GM12878 (cell line): Measurements from ENCODE around the gene HTRA3. TPM values are rescaled to one million over a fixed set of nuclear protein-coding genes. Genes with fewer than 3 reads are reported as not detected.

ENCODE experiments used
- ATAC-seq: fragments of 200-7000 bp; cut with Tn5 transposase; 3 replicates; pipeline ENCODE4 v1.9.1; 2020; ENCODE audit warnings: mild to moderate bottlenecking, moderate library complexity
- BruUV-seq: library from RNA; stranded (reverse); fragments of 400-500 nt; replicated peaks from 2 replicates; lab custom pipeline; 2021; lab: Mats Ljungman, UMichigan
- CTCF ChIA-PET: fragments of 300-600 bp; sonication (Branson Sonifier 250); formaldehyde crosslinking; extraction: SDS; loops from one replicate; lab custom pipeline; 2021; ENCODE audit warnings: inconsistent platforms; lab: Yijun Ruan, JAX
- POLR2A ChIA-PET: fragments of 350-600 bp; formaldehyde crosslinking; extraction: SDS; loops from one replicate; lab custom pipeline; 2021; ENCODE audit warnings: inconsistent platforms; lab: Charles Lee
- RAD21 ChIA-PET: fragments of 300-600 bp; sonication (Branson Sonifier 250); formaldehyde crosslinking; loops from one replicate; lab custom pipeline; 2023; ENCODE audit warnings: antibody characterized with exemption; ENCODE audit not compliant: unreplicated experiment; lab: Charles Lee
- SMC1A ChIA-PET: fragments of 300-600 bp; sonication (Branson Sonifier 250); formaldehyde crosslinking; loops from one replicate; lab custom pipeline; 2023; ENCODE audit not compliant: unreplicated experiment, uncharacterized antibody; lab: Charles Lee
- DNase-seq: peaks from one replicate; pipeline ENCODE4 v3.0.0-alpha.2; 2011; ENCODE audit warnings: low read depth, low spot score
- FAIRE-seq: peaks from 3 replicates; lab custom pipeline; 2011; peaks lifted over from hg19 to GRCh38; lab: Jason Lieb, UNC
- H2AFZ ChIP-seq: 2 replicates; pipeline ENCODE4 v1.6.0; 2011; ENCODE audit warnings: low read depth, low read length, control low read depth; ENCODE audit not compliant: control insufficient read depth
- H3K27ac ChIP-seq: 2 replicates; pipeline ENCODE4 v1.5.1; 2011; ENCODE audit warnings: control low read depth; ENCODE audit not compliant: control insufficient read depth, insufficient read depth
- H3K27me3 ChIP-seq, 2 experiments: replicated peaks in 1 of 2; 2 replicates each; pipeline versions ENCODE4 v1.6.0 to v1.6.1; 2011; ENCODE audit warnings: low read length in 1 of 2; ENCODE audit not compliant: control insufficient read depth in 2 of 2, insufficient read depth in 2 of 2
- H3K36me3 ChIP-seq, 2 experiments: 2 replicates each; pipeline ENCODE4 v1.5.1; 2011; ENCODE audit warnings: low read length in 1 of 2; ENCODE audit not compliant: control insufficient read depth in 2 of 2, insufficient read depth in 2 of 2
- H3K4me1 ChIP-seq: 2 replicates; pipeline ENCODE4 v1.6.1; 2011; ENCODE audit warnings: mild to moderate bottlenecking, low read length, moderate library complexity, mixed read lengths; ENCODE audit not compliant: control insufficient read depth, insufficient read depth
- H3K4me2 ChIP-seq: 2 replicates; pipeline ENCODE4 v1.6.0; 2011; ENCODE audit warnings: control low read depth; ENCODE audit not compliant: control insufficient read depth, insufficient read depth
- H3K4me3 ChIP-seq: fragments of 200-600 bp; sonication (generic); 2 replicates; pipeline ENCODE4 v1.5.1; 2016
- H3K79me2 ChIP-seq: 2 replicates; pipeline ENCODE4 v1.6.0; 2011; ENCODE audit warnings: low read length; ENCODE audit not compliant: control insufficient read depth, insufficient read depth
- H3K9ac ChIP-seq: 2 replicates; pipeline ENCODE4 v1.8.0; 2011; ENCODE audit warnings: low read length, control low read depth, mixed read lengths; ENCODE audit not compliant: control insufficient read depth, insufficient read depth
- H3K9me3 ChIP-seq: replicated peaks from 3 replicates; pipeline ENCODE4 v1.5.1; 2011; ENCODE audit warnings: mild to moderate bottlenecking, low read length; ENCODE audit not compliant: control insufficient read depth, insufficient read depth
- H4K20me1 ChIP-seq: 2 replicates; pipeline ENCODE4 v1.6.0; 2011; ENCODE audit not compliant: control insufficient read depth, insufficient read depth
- CHD4 ChIP-seq: fragments of 200-600 bp; sonication (generic); IDR thresholded peaks from 2 replicates; pipeline ENCODE4 v1.6.1; 2016; ENCODE audit warnings: mild to moderate bottlenecking
- EZH2 ChIP-seq: IDR thresholded peaks from 2 replicates; pipeline ENCODE4 v1.6.1; 2012; ENCODE audit warnings: low read depth, mild to moderate bottlenecking, control low read depth, inconsistent platforms, low read length, borderline replicate concordance; ENCODE audit not compliant: control insufficient read depth
- IRF4 ChIP-seq: IDR thresholded peaks from 2 replicates; pipeline ENCODE4 v1.6.1; 2011; ENCODE audit warnings: low read depth, low read length
- JUND ChIP-seq: IDR thresholded peaks from 2 replicates; pipeline ENCODE4 v1.6.1; 2012; ENCODE audit warnings: low read depth, mild to moderate bottlenecking, low read length, improper control_type of control experiment, moderate library complexity
- PAX5 ChIP-seq: IDR thresholded peaks from 2 replicates; pipeline ENCODE4 v1.6.1; 2011; ENCODE audit warnings: low read depth, low read length, borderline replicate concordance
- SP1 ChIP-seq: IDR thresholded peaks from one replicate; pipeline ENCODE4 v1.6.1; 2011; ENCODE audit warnings: low read depth, low read length
- WGBS: methylation state at CpG from one replicate; pipeline ENCODE4 v1.1.6; 2016; ENCODE audit warnings: low lambda C conversion rate; ENCODE audit not compliant: insufficient replicate concordance, insufficient coverage; ENCODE audit errors: missing lambda C conversion rate; 5-methylcytosine and 5-hydroxymethylcytosine counted together
- in situ Hi-C: fragments of 300-500 bp; cut with MboI; formaldehyde crosslinking; loops from 9 replicates; pipeline ENCODE4 v1.14.3; 2018; ENCODE audit warnings: mixed read lengths
- intact Hi-C: fragments of 100-400 bp; cut with micrococcal nuclease; formaldehyde crosslinking; loops from one replicate; pipeline ENCODE4 v1.14.2; 2022; ENCODE audit not compliant: unreplicated experiment
- polyA plus RNA-seq, 11 experiments: library from polyadenylated mRNA; depleted of rRNA in 4 of 11; unstranded in 6 of 11; stranded (reverse) in 5 of 11; fragments of >200 nt; fragmentation: Nextera tagmentation in 4 of 11; fragmentation: Illumina TruSeq in 1 of 11; extraction: Ambion mirVana in 4 of 11; extraction: Trizol in 1 of 11; gene quantifications; 1 replicate in 1 of 11; 2 replicates in 10 of 11; pipeline versions ENCODE4 v1.2.1 to v1.2.3, GENCODE V29; 2011 to 2016; ENCODE audit warnings: inconsistent platforms in 2 of 11, missing spikeins in 2 of 11, low read depth in 1 of 11
- total RNA-seq, 4 experiments: library from RNA; depleted of rRNA in 3 of 4; stranded (reverse); fragments of >200 nt in 3 of 4; fragmentation: Illumina TruSeq in 1 of 4; extraction: Trizol in 1 of 4; gene quantifications; 2 replicates each; pipeline versions ENCODE4 v1.2.1 to v1.2.3, GENCODE V29; 2013 to 2021
- TF ChIP-seq, protein P1 (sequence below): IDR thresholded peaks from 2 replicates; pipeline ENCODE4 v1.6.1; 2012; ENCODE audit warnings: improper control_type of control experiment, low read depth, low read length; ENCODE audit not compliant: insufficient replicate concordance
- TF ChIP-seq, protein P2 (sequence below): fragments of 450-650 bp; formaldehyde crosslinking; IDR thresholded peaks from 2 replicates; pipeline ENCODE4 v1.5.0; 2022; ENCODE audit warnings: mild to moderate bottlenecking, missing genetic modification characterization
- TF ChIP-seq, protein P3 (sequence below): IDR thresholded peaks from 2 replicates; pipeline ENCODE4 v1.6.1; 2011; ENCODE audit warnings: mild to moderate bottlenecking, low read depth, low read length, moderate library complexity; ENCODE audit not compliant: insufficient replicate concordance
- TF ChIP-seq, protein P4 (sequence below): fragments of 450-650 bp; IDR thresholded peaks from 2 replicates; pipeline ENCODE4 v1.6.1; 2017; ENCODE audit warnings: low read depth, mild to moderate bottlenecking, moderate library complexity
- TF ChIP-seq, protein P5 (sequence below): IDR thresholded peaks from 2 replicates; pipeline ENCODE4 v1.6.1; 2011; ENCODE audit warnings: low read depth, mild to moderate bottlenecking, low read length, moderate library complexity, borderline replicate concordance; ENCODE audit errors: extremely low read depth

The HTRA3 gene
- total and polyA plus RNA-seq, 10 of the 15 experiments (the other 5 are each of a cell fraction or from before 2014, with no cell fraction given), result 0.04 to 1.2 (median 0.08) TPM; not detected in 7

DNA sequence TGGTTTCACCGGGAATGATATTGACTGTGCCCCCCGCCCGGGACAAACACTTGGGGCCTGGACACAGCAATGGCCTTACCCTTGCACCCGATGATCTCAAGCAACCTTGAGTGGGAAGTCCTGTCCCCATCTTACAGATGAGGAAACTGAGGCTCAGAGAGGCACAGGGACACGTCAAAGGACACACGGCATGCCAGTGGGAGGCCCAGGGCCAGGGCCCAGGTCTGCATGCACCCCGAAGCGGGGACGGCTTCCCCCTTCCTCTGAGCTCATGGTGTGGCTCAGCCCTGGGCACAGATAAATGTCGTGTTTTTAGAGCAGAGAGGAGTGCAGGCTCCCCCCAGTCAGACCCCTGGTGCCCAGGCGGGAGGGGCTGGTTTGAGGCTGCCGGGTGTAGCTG lies 33.9 kb upstream of the HTRA3 start:
- DNase-seq, result no peak
- in situ Hi-C loops (no loop called here), intact Hi-C loops (no loop called here)
- no peak for FAIRE-seq
- CTCF ChIA-PET, result no interaction called here
- Histone ChIP-seq H3K4me2 (no peak overlapping the region), H3K36me3 (peaks cover 8 to 24% of the 10 kb centered on the region in 2 experiments), H3K9ac (no peak overlapping the region), H3K4me1 (peaks cover 9% of the 10 kb centered on the region), H4K20me1 (no peaks in the 10 kb centered on the region), H3K79me2 (peaks cover 3% of the 10 kb centered on the region; the same call in 1 of the 2 replicates), H3K4me3 (no peak overlapping the region), H3K27ac (no peak overlapping the region), H3K27me3 (no peaks in the 10 kb centered on the region), H3K9me3 (no peaks in the 10 kb centered on the region), H2AFZ (no peak overlapping the region)
- BruUV-seq, result no TSS peak
- RAD21 ChIA-PET, result interaction anchor here (1.9 kb wide), 1 partner anchor 59 kb away, joined by 5 read pairs; no protein-coding TSS in a partner anchor
- 86% methylated on average over 12 of the region's 12 CpGs for WGBS
- TF ChIP-seq, protein P1, sequence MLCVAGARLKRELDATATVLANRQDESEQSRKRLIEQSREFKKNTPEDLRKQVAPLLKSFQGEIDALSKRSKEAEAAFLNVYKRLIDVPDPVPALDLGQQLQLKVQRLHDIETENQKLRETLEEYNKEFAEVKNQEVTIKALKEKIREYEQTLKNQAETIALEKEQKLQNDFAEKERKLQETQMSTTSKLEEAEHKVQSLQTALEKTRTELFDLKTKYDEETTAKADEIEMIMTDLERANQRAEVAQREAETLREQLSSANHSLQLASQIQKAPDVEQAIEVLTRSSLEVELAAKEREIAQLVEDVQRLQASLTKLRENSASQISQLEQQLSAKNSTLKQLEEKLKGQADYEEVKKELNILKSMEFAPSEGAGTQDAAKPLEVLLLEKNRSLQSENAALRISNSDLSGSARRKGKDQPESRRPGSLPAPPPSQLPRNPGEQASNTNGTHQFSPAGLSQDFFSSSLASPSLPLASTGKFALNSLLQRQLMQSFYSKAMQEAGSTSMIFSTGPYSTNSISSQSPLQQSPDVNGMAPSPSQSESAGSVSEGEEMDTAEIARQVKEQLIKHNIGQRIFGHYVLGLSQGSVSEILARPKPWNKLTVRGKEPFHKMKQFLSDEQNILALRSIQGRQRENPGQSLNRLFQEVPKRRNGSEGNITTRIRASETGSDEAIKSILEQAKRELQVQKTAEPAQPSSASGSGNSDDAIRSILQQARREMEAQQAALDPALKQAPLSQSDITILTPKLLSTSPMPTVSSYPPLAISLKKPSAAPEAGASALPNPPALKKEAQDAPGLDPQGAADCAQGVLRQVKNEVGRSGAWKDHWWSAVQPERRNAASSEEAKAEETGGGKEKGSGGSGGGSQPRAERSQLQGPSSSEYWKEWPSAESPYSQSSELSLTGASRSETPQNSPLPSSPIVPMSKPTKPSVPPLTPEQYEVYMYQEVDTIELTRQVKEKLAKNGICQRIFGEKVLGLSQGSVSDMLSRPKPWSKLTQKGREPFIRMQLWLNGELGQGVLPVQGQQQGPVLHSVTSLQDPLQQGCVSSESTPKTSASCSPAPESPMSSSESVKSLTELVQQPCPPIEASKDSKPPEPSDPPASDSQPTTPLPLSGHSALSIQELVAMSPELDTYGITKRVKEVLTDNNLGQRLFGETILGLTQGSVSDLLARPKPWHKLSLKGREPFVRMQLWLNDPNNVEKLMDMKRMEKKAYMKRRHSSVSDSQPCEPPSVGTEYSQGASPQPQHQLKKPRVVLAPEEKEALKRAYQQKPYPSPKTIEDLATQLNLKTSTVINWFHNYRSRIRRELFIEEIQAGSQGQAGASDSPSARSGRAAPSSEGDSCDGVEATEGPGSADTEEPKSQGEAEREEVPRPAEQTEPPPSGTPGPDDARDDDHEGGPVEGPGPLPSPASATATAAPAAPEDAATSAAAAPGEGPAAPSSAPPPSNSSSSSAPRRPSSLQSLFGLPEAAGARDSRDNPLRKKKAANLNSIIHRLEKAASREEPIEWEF, result no peak
- TF ChIP-seq JUND (no peak), CHD4 (no peak), PAX5 (no peak), EZH2 (no peak), IRF4 (no peak), SP1 (no peak)
- TF ChIP-seq, protein P2, sequence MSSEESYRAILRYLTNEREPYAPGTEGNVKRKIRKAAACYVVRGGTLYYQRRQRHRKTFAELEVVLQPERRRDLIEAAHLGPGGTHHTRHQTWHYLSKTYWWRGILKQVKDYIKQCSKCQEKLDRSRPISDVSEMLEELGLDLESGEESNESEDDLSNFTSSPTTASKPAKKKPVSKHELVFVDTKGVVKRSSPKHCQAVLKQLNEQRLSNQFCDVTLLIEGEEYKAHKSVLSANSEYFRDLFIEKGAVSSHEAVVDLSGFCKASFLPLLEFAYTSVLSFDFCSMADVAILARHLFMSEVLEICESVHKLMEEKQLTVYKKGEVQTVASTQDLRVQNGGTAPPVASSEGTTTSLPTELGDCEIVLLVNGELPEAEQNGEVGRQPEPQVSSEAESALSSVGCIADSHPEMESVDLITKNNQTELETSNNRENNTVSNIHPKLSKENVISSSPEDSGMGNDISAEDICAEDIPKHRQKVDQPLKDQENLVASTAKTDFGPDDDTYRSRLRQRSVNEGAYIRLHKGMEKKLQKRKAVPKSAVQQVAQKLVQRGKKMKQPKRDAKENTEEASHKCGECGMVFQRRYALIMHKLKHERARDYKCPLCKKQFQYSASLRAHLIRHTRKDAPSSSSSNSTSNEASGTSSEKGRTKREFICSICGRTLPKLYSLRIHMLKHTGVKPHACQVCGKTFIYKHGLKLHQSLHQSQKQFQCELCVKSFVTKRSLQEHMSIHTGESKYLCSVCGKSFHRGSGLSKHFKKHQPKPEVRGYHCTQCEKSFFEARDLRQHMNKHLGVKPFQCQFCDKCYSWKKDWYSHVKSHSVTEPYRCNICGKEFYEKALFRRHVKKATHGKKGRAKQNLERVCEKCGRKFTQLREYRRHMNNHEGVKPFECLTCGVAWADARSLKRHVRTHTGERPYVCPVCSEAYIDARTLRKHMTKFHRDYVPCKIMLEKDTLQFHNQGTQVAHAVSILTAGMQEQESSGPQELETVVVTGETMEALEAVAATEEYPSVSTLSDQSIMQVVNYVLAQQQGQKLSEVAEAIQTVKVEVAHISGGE (CRISPR knock-in tag), result no peak
- TF ChIP-seq, protein P3, sequence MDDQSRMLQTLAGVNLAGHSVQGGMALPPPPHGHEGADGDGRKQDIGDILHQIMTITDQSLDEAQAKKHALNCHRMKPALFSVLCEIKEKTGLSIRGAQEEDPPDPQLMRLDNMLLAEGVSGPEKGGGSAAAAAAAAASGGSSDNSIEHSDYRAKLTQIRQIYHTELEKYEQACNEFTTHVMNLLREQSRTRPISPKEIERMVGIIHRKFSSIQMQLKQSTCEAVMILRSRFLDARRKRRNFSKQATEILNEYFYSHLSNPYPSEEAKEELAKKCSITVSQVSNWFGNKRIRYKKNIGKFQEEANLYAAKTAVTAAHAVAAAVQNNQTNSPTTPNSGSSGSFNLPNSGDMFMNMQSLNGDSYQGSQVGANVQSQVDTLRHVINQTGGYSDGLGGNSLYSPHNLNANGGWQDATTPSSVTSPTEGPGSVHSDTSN, result no peak
- TF ChIP-seq, protein P4, sequence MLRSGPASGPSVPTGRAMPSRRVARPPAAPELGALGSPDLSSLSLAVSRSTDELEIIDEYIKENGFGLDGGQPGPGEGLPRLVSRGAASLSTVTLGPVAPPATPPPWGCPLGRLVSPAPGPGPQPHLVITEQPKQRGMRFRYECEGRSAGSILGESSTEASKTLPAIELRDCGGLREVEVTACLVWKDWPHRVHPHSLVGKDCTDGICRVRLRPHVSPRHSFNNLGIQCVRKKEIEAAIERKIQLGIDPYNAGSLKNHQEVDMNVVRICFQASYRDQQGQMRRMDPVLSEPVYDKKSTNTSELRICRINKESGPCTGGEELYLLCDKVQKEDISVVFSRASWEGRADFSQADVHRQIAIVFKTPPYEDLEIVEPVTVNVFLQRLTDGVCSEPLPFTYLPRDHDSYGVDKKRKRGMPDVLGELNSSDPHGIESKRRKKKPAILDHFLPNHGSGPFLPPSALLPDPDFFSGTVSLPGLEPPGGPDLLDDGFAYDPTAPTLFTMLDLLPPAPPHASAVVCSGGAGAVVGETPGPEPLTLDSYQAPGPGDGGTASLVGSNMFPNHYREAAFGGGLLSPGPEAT, result no peak
- TF ChIP-seq, protein P5, sequence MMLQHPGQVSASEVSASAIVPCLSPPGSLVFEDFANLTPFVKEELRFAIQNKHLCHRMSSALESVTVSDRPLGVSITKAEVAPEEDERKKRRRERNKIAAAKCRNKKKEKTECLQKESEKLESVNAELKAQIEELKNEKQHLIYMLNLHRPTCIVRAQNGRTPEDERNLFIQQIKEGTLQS, result no peak
- POLR2A ChIA-PET, result no interaction called here
- SMC1A ChIA-PET, result interaction anchor here (0.6 to 1.4 kb wide), 3 partner anchors 10 to 59 kb away, joined by 3 to 4 read pairs (median 3); no protein-coding TSS in a partner anchor
- no peak for ATAC-seq
